SK-N-SH treated with all-trans-retinoic acid at 6 μM for 48 hours (cell line): ENCODE measurements around the gene ZKSCAN4.

Experiments used
- ARNTL ChIP-seq: fragments of 450-650 bp; formaldehyde crosslinking; IDR thresholded peaks from 2 replicates; pipeline ENCODE4 v1.5.0; 2020; ENCODE audit warnings: low read depth, mild to moderate bottlenecking, moderate library complexity, borderline replicate concordance
- GLIS3 ChIP-seq: fragments of 250-450 bp; sonication (Bioruptor Pico); IDR thresholded peaks from 2 replicates; pipeline ENCODE4 v1.5.0; 2020; ENCODE audit warnings: mild to moderate bottlenecking, moderate library complexity
- RARB ChIP-seq: fragments of 250-450 bp; sonication (Bioruptor Pico); IDR thresholded peaks from 2 replicates; pipeline ENCODE4 v1.8.0; 2021; ENCODE audit warnings: mild to moderate bottlenecking, moderate library complexity
- ZFP3 ChIP-seq: fragments of 250-450 bp; sonication (Bioruptor Pico); IDR thresholded peaks from 2 replicates; pipeline ENCODE4 v1.5.0; 2020; ENCODE audit warnings: mild to moderate bottlenecking, moderate library complexity
- ZNF70 ChIP-seq: fragments of 450-650 bp; formaldehyde crosslinking; IDR thresholded peaks from 2 replicates; pipeline ENCODE4 v1.5.0; 2020; ENCODE audit warnings: mild to moderate bottlenecking, moderate library complexity
- TF ChIP-seq, protein P1 (sequence below): fragments of 250-450 bp; sonication (Bioruptor Pico); IDR thresholded peaks from 2 replicates; pipeline ENCODE4 v1.5.1; 2021; ENCODE audit warnings: mild to moderate bottlenecking, moderate library complexity
- TF ChIP-seq, protein P2 (sequence below): fragments of 250-450 bp; sonication (Bioruptor Pico); IDR thresholded peaks from 2 replicates; pipeline ENCODE4 v1.5.1; 2020; ENCODE audit warnings: low read depth, mild to moderate bottlenecking, moderate library complexity

DNA sequence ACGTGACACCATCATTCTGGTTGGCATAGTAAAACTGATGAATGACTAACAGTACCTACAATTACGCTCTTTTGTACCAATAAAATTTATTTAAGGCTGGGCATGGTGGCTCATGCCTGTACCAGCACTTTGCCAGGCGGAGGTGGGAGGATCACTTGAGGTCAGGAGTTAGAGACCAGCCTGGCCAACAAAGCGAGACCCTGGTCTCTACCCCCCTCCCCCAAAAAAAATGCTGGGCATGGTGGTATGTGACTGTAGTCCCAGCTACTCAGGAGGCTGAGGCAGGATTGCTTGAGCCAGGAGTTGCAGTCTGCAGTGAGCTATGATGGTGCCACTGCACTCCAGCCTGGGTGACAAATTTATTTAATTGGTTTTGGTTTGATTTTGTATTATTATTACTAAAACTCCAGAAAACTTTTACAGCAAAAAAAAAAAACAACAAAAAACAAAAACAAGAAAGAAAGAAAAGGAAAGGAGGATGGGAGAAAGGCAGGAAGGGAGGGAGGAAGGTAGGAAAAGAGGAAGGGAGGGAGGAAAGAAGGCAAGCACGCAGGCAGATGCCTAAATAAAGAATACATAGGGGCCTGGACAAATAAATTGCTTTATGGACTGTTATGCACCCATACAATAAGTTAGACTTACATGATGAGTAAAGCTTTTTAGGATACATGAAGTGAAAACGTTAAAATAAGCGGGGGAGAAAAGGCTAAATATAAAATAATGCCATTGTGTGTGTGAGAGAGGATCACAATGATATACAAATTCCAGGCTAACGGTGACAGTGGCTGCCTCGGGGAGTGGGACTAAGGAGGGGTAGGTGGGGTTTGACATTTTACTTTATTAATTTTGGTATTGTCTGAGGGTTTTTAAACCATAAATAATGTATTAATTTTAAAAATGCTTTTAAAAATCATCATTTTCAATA lies 27.7 kb downstream of the ZKSCAN4 start:
- TF ChIP-seq ZNF70 (CRISPR knock-in tag) (no peak), GLIS3 (no peak), ZFP3 (no peak), RARB (no peak), ARNTL (CRISPR knock-in tag) (no peak)
- TF ChIP-seq, protein P1, sequence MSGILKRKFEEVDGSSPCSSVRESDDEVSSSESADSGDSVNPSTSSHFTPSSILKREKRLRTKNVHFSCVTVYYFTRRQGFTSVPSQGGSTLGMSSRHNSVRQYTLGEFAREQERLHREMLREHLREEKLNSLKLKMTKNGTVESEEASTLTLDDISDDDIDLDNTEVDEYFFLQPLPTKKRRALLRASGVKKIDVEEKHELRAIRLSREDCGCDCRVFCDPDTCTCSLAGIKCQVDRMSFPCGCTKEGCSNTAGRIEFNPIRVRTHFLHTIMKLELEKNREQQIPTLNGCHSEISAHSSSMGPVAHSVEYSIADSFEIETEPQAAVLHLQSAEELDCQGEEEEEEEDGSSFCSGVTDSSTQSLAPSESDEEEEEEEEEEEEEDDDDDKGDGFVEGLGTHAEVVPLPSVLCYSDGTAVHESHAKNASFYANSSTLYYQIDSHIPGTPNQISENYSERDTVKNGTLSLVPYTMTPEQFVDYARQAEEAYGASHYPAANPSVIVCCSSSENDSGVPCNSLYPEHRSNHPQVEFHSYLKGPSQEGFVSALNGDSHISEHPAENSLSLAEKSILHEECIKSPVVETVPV (CRISPR knock-in tag) = no peak
- TF ChIP-seq, protein P2, sequence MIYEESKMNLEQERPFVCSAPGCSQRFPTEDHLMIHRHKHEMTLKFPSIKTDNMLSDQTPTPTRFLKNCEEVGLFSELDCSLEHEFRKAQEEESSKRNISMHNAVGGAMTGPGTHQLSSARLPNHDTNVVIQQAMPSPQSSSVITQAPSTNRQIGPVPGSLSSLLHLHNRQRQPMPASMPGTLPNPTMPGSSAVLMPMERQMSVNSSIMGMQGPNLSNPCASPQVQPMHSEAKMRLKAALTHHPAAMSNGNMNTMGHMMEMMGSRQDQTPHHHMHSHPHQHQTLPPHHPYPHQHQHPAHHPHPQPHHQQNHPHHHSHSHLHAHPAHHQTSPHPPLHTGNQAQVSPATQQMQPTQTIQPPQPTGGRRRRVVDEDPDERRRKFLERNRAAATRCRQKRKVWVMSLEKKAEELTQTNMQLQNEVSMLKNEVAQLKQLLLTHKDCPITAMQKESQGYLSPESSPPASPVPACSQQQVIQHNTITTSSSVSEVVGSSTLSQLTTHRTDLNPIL (CRISPR knock-in tag) = no peak
